Ovary (tissue), 3 donors: Measurements from ENCODE around the gene TMPRSS4.

Source experiments
- EP300 ChIP-seq: sonication (generic); formaldehyde crosslinking; IDR thresholded peaks from one replicate; pipeline ENCODE4 v1.6.1; 2017; ENCODE audit warnings: antibody characterized with exemption
- TF ChIP-seq, protein P1 (sequence below), 3 donors: fragments of 450-650 bp in 2 of 3; fragments of 200-600 bp in 1 of 3; IDR thresholded peaks; one replicate each; pipeline versions ENCODE4 v1.5.1 to v1.8.0; 2016 to 2022; ENCODE audit warnings: antibody characterized with exemption in 3 of 3, mild to moderate bottlenecking in 1 of 3
- donor health status: DM: no; HTN: no; CAD: no.

DNA sequence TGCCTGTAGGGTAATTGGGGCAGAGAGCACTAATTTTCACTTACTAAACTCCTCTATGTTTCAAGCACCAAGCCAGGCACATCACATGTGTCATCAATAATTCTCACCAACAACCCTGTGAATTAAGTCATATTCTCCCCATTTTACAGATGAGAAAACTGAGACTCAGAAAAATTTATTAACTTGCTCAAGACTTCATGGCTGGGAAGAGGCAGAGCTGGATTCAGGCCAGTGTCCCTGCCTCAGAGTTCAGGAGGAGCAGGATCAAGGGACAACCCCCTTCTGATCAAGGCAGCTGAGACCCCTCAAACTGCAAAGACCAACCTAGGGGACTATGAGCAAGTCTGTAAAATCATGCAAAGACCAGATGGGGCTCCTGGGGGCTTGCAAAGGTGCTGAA lies 7.8 kb downstream of the TMPRSS4 start:
- TF ChIP-seq, protein P1, sequence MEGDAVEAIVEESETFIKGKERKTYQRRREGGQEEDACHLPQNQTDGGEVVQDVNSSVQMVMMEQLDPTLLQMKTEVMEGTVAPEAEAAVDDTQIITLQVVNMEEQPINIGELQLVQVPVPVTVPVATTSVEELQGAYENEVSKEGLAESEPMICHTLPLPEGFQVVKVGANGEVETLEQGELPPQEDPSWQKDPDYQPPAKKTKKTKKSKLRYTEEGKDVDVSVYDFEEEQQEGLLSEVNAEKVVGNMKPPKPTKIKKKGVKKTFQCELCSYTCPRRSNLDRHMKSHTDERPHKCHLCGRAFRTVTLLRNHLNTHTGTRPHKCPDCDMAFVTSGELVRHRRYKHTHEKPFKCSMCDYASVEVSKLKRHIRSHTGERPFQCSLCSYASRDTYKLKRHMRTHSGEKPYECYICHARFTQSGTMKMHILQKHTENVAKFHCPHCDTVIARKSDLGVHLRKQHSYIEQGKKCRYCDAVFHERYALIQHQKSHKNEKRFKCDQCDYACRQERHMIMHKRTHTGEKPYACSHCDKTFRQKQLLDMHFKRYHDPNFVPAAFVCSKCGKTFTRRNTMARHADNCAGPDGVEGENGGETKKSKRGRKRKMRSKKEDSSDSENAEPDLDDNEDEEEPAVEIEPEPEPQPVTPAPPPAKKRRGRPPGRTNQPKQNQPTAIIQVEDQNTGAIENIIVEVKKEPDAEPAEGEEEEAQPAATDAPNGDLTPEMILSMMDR (IDR thresholded peaks at IDR 0.05) = no peak
- no peak for TF ChIP-seq EP300
